Karpas-422 (cell line): ENCODE results near the gene SEC23A. TPM values are rescaled to one million over a fixed set of nuclear protein-coding genes. Genes with fewer than 3 reads are reported as not detected.

Experiments
- DNase-seq: peaks from one replicate; pipeline ENCODE4 v3.0.0-alpha.2; 2015
- H2AFZ ChIP-seq: fragments of 200-600 bp; sonication (generic); 2 replicates; pipeline ENCODE4 v1.6.1; 2014; ENCODE audit warnings: antibody characterized with exemption, low read length, mixed read lengths
- H3K27ac ChIP-seq: fragments of 200-600 bp; sonication (generic); 2 replicates; pipeline ENCODE4 v1.5.1; 2014; ENCODE audit warnings: mild to moderate bottlenecking, low read length, moderate library complexity
- H3K27me3 ChIP-seq: fragments of 200-600 bp; sonication (generic); 2 replicates; pipeline ENCODE4 v1.6.1; 2014; ENCODE audit warnings: low read length, mixed read lengths
- H3K36me3 ChIP-seq: fragments of 200-600 bp; sonication (generic); 2 replicates; pipeline ENCODE4 v1.6.1; 2014; ENCODE audit warnings: low read length, mixed read lengths; ENCODE audit not compliant: insufficient read depth
- H3K4me1 ChIP-seq: fragments of 200-600 bp; sonication (generic); 2 replicates; pipeline ENCODE4 v1.6.1; 2014; ENCODE audit warnings: mild to moderate bottlenecking, low read length, mixed read lengths
- H3K4me2 ChIP-seq: fragments of 200-600 bp; sonication (generic); 2 replicates; pipeline ENCODE4 v1.6.1; 2014; ENCODE audit warnings: low read length, low read depth, mild to moderate bottlenecking; ENCODE audit not compliant: poor library complexity, severe bottlenecking
- H3K4me3 ChIP-seq: fragments of 200-600 bp; sonication (generic); 2 replicates; pipeline ENCODE4 v1.5.1; 2014; ENCODE audit warnings: mild to moderate bottlenecking, antibody characterized with exemption, low read length, mixed read lengths
- H3K79me2 ChIP-seq: fragments of 200-600 bp; sonication (generic); 2 replicates; pipeline ENCODE4 v1.6.1; 2014; ENCODE audit warnings: mild to moderate bottlenecking, low read length, mixed read lengths
- H3K9ac ChIP-seq: fragments of 200-600 bp; sonication (generic); 2 replicates; pipeline ENCODE4 v1.6.0; 2014; ENCODE audit warnings: low read length
- H3K9me2 ChIP-seq: fragments of 200-600 bp; sonication (generic), shearing (Covaris generic); replicated peaks from 2 replicates; pipeline ENCODE4 v1.6.0; 2014; ENCODE audit warnings: mild to moderate bottlenecking, low read length, moderate library complexity; ENCODE audit not compliant: insufficient read depth
- H3K9me3 ChIP-seq: fragments of 300-700, 200-600 bp; sonication (generic); 2 replicates; pipeline ENCODE4 v1.6.1; 2014; ENCODE audit warnings: low read length, mixed read lengths
- H4K20me1 ChIP-seq: fragments of 200-600 bp; sonication (generic); 2 replicates; pipeline ENCODE4 v1.6.1; 2014; ENCODE audit warnings: mild to moderate bottlenecking, antibody characterized with exemption, low read length, low read depth; ENCODE audit not compliant: insufficient read depth
- total RNA-seq: library from RNA; depleted of rRNA; stranded (reverse); fragments of >200 nt; shearing (Covaris generic); gene quantifications from 2 replicates; pipeline ENCODE4 v1.2.3, GENCODE V29; 2014; ENCODE audit warnings: low replicate concordance

SEC23A gene
- total RNA-seq, 1 experiment from 2014 or later, result 67.6 TPM

DNA sequence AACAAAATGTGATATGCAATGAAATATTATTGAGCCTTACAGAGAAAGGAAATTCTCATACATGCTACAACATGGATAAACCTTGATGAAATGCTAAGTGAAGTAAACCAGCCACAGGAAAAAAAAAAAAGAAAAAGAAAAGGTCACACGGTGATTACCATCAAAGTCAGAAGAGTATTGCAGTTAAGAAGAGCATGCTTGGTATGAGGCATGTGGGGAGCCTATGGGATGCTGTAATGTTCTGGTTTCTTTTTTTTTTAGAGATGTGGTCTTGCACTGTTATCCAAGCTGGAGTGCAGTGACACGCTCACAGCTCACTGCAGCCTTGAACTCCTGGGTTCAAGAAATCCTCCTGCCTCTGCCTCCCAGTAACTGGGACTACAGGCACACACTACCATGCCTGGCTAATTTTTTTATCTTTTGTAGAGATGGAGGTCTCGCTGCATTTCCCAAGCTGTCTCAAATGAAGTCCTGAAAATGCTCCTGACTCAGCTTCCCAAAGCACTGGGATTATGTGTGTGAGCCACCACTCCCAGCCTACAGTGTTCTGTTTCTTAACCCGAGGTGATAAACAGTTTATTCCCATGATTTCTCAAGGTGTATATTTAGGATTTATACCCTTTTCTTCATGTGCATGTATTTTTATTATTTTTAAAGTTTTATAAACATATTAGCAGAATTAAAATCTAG is 96.2 kb downstream of the SEC23A start:
- Histone ChIP-seq H2AFZ (no peak overlapping the region), H4K20me1 (no peaks in the 10 kb centered on the region), H3K9me3 (no peaks in the 10 kb centered on the region), H3K4me1 (peaks cover 19% of the 10 kb centered on the region), H3K9ac (no peak overlapping the region), H3K27me3 (no peaks in the 10 kb centered on the region), H3K79me2 (no peaks in the 10 kb centered on the region), H3K36me3 (no peaks in the 10 kb centered on the region), H3K4me2 (no peak overlapping the region), H3K27ac (no peak overlapping the region), H3K4me3 (no peak overlapping the region), H3K9me2 (no peaks in the 10 kb centered on the region)
- no peak for DNase-seq

DNA sequence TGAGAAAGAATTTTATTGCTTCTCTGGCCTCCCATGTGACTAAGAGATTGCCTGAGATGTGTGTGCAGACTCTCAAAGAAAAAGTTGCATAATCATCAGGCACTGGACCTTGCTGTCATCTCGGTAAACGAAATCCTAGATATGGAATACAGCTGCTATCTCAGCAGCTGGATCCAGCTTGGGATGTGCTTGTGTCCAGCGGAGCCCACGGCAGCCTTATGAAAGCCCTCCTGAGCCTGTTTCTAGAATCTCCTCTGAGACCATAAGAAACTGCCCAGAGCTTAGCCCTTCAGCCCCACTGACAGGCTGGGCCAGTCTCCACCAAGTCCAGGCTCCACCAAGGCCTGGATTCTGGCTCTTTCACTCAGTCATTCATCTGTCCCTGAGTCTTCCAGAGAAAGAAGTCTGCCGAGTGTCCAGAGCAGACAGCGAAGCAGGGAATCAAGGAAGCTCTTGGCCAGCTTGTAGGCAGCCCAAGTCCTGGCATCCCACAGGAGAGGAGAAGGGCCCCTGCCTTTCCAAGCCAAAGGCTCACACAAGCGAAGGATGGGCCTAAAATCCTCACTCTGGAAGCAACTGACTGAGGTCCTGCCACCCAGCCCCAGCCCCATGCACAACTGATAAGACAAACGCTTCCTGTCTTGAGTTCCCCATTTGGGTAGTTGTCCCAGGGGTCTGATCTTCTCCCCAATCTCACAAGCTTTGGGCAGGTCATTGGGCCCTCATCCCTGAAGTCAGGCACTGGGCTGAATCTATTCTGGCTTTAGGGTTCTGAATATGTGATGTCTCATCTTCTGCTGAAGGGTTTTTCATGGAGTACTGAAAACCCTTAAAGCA is 97.8 kb downstream of the SEC23A start:
- Histone ChIP-seq H3K9me3 (no peaks in the 10 kb centered on the region), H2AFZ (no peak overlapping the region), H3K4me2 (no peak overlapping the region), H4K20me1 (no peaks in the 10 kb centered on the region), H3K79me2 (no peaks in the 10 kb centered on the region), H3K9me2 (no peaks in the 10 kb centered on the region), H3K4me3 (no peak overlapping the region), H3K36me3 (no peaks in the 10 kb centered on the region), H3K27ac (no peak overlapping the region), H3K27me3 (no peaks in the 10 kb centered on the region), H3K9ac (no peak overlapping the region), H3K4me1 (peaks cover 20% of the 10 kb centered on the region)
- no peak for DNase-seq

DNA sequence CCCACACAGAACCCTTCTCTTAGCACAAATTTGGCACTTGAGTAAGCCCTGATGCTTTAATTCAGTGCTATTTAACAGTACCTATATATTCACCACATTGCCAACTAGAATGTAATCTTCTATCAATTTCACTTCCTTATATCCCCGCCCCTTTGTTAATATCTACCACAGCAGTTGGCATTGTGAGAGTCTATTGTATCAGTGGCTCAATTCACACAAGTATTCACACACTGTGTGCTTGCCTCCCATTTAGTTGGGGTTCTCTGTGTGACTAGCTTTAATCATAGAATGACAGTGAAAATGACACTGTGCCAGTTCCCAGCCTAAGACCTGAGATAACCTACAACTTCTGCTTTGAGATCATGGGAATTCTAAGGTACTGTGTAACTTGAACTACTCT is 103.1 kb downstream of the SEC23A start:
- H3K4me3 ChIP-seq, result no peak overlapping the region
- no peaks in the 10 kb centered on the region for H3K9me2 ChIP-seq
- no peaks in the 10 kb centered on the region for H4K20me1 ChIP-seq
- H3K9me3 ChIP-seq, result no peaks in the 10 kb centered on the region
- H3K27me3 ChIP-seq, result no peaks in the 10 kb centered on the region
- no peak for DNase-seq
- no peak overlapping the region for H2AFZ ChIP-seq
- H3K4me2 ChIP-seq, result no peak overlapping the region
- H3K9ac ChIP-seq, result no peak overlapping the region
- no peak overlapping the region for H3K27ac ChIP-seq
- H3K36me3 ChIP-seq, result no peaks in the 10 kb centered on the region
- H3K4me1 ChIP-seq, result peaks cover 18% of the 10 kb centered on the region
- no peaks in the 10 kb centered on the region for H3K79me2 ChIP-seq

DNA sequence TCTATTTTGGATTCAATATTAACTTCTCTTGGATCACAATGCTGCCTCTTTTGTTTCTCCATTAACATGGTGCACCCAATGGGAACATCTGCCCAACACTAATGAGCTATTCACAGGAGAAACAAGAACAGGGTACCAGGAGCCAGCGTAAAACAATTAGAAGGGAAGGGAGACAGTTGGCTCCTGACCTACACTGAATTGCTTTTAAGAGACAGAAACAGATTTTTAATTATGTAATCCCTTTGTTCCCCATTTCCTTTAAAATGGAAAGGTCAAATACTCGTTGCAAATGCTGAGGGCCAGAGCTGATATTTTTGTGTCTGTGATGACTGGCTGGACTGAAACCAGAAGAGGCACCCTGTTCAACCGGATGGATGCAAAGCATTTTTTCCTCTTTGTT is 108.3 kb downstream of the SEC23A start:
- Histone ChIP-seq H3K27ac (no peak overlapping the region), H2AFZ (no peak overlapping the region), H3K9me2 (no peaks in the 10 kb centered on the region), H3K4me1 (peaks cover 4% of the 10 kb centered on the region), H3K79me2 (no peaks in the 10 kb centered on the region), H3K9me3 (no peaks in the 10 kb centered on the region), H4K20me1 (no peaks in the 10 kb centered on the region), H3K4me2 (no peak overlapping the region), H3K36me3 (no peaks in the 10 kb centered on the region), H3K27me3 (no peaks in the 10 kb centered on the region), H3K9ac (no peak overlapping the region), H3K4me3 (no peak overlapping the region)
- DNase-seq, result no peak

DNA sequence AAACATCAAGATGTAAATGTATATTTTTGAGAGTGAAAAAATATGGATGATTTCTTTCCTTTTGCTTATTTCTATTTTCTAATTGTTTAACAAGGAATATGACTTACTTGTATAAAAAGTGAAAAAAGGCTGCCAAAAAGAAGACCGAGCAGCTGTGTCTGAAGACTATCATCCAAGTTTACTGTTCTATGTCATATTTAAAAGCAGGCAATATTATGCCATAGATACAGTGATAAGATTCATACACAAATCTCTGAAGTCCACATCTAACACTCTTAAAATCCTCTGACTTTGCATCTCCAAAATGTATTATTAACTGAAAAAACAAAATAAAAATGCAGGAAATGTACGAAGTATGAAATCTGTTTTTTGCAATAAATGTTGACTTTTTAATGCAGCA is 109.1 kb downstream of the SEC23A start:
- H3K4me1 ChIP-seq, result peaks cover 4% of the 10 kb centered on the region
- H3K79me2 ChIP-seq, result no peaks in the 10 kb centered on the region
- no peak for DNase-seq
- no peaks in the 10 kb centered on the region for H3K9me3 ChIP-seq
- no peak overlapping the region for H3K27ac ChIP-seq
- H3K4me3 ChIP-seq, result no peak overlapping the region
- no peak overlapping the region for H3K4me2 ChIP-seq
- H4K20me1 ChIP-seq, result no peaks in the 10 kb centered on the region
- no peak overlapping the region for H2AFZ ChIP-seq
- H3K9me2 ChIP-seq, result no peaks in the 10 kb centered on the region
- no peak overlapping the region for H3K9ac ChIP-seq
- no peaks in the 10 kb centered on the region for H3K36me3 ChIP-seq
- H3K27me3 ChIP-seq, result no peaks in the 10 kb centered on the region

DNA sequence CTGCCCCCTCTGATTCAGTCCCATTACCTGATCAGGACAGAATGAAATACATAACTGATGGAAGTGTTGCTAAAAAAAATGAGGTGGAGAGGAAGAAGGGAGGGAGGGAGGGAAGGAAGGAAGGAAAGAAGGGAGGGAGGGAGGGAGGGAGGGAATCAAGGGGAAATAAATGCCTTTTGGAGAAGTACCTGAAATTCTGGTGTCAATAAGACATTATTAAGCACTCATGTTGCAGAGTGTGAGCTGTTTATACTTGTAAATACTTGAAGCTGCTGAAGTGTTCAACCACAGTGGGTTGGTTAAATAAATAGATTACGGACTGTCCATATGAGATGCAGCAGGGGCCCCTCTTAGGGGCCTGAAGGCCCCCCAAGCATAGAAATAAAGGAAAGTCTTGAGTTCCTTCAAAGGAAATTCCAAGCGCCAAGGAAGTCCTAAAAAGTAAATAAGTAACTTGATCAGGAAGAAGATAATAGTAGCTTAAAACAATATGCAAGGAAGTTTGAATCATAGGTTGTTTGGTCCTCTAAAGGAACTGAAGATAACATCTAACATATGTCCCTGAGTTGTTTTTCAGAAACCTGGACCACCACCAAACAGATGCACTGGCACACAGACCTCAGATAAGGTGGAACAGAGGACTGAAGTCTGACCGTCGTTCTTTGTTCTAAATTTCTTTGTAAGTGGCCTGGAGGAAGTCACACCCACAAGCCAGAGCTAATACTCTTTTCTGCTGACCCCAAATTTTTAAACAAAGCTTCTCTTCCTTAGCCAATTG is 110.8 kb downstream of the SEC23A start:
- H3K27me3 ChIP-seq, result no peaks in the 10 kb centered on the region
- H3K27ac ChIP-seq, result no peak overlapping the region

DNA sequence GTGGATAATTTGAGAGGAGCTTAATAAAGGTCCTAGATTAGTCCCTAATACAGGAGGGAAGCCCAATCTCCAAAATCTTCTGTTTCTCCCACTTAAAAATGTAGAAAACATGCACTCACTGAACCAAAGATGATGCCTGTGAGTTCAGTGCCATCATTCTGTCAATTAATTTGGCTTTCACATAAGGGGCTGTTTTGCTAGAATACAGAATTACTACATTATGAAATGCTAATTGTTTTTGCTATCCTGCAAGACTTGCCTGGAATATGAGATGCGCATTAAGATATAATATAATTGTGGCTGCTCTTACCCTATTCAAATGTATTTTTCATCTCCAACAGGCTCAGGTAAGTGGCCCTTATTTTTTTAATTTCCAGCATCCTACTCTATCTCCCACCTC is 111.7 kb downstream of the SEC23A start:
- no peak overlapping the region for H2AFZ ChIP-seq
- H3K36me3 ChIP-seq, result no peaks in the 10 kb centered on the region
- no peak overlapping the region for H3K4me2 ChIP-seq
- no peak overlapping the region for H3K4me3 ChIP-seq
- H3K79me2 ChIP-seq, result no peaks in the 10 kb centered on the region
- no peak overlapping the region for H3K9ac ChIP-seq
- H3K27ac ChIP-seq, result no peak overlapping the region
- H3K4me1 ChIP-seq, result peaks cover 4% of the 10 kb centered on the region
- no peaks in the 10 kb centered on the region for H3K27me3 ChIP-seq
- no peaks in the 10 kb centered on the region for H4K20me1 ChIP-seq
- no peak for DNase-seq
- no peaks in the 10 kb centered on the region for H3K9me2 ChIP-seq
- H3K9me3 ChIP-seq, result no peaks in the 10 kb centered on the region

More for the DNA sequence above, 110.8 kb downstream of the SEC23A start:
- H3K79me2 ChIP-seq, result no peaks in the 10 kb centered on the region
- DNase-seq, result no peak
- no peak overlapping the region for H2AFZ ChIP-seq
- H3K36me3 ChIP-seq, result no peaks in the 10 kb centered on the region
- no peaks in the 10 kb centered on the region for H3K9me3 ChIP-seq
- H3K4me1 ChIP-seq, result peaks cover 4% of the 10 kb centered on the region
- no peak overlapping the region for H3K4me2 ChIP-seq
- no peak overlapping the region for H3K4me3 ChIP-seq
- no peaks in the 10 kb centered on the region for H3K9me2 ChIP-seq
- H4K20me1 ChIP-seq, result no peaks in the 10 kb centered on the region
- H3K9ac ChIP-seq, result no peak overlapping the region
